ENCODE results near the gene PPAT. TPM values are rescaled to one million over a fixed set of nuclear protein-coding genes. Genes with fewer than 3 reads are reported as not detected.

PPAT gene
- total RNA-seq, 1 experiment from 2014 or later, result 35.9 TPM

GRCh38 chr4:56389558-56389957 is 45.9 kb downstream of the PPAT start:
- ChIA-PET CTCF (no interaction called here), POLR2A (ENCODE audit: unreplicated experiment) (no interaction called here)
- BruUV-seq (replicated peaks), result no TSS peak
- Histone ChIP-seq H2AFZ (ENCODE audit: low read length) (no peak overlapping the region), H3F3A (ENCODE audit: low read length, unreplicated experiment) (no peaks in the 10 kb centered on the region), H4K20me1 (ENCODE audit: low read length) (no peaks in the 10 kb centered on the region), H3K79me2 (ENCODE audit: low read length) (peaks cover 40% of the 10 kb centered on the region), H3K4me1 (ENCODE audit: insufficient read depth, low read length) (peaks cover 21% of the 10 kb centered on the region), H3K4me3 (ENCODE audit: low read length) (no peak overlapping the region; the same call in 1 of the 2 replicates), H3K27me3 (ENCODE audit: low read length) (no peaks in the 10 kb centered on the region), H3K27ac (ENCODE audit: low read length) (no peak overlapping the region), H3K9me3 (ENCODE audit: low read length) (no peaks in the 10 kb centered on the region), H3K36me3 (ENCODE audit: low read depth, low read length) (peaks cover 14% of the 10 kb centered on the region), H3K4me2 (ENCODE audit: low read length) (peak overlapping the region; percentile 93), H3K9me2 (replicated peaks; ENCODE audit: low read length) (no peaks in the 10 kb centered on the region), H3K9ac (ENCODE audit: low read length) (no peak overlapping the region)
- DNase-seq (no peak), ATAC-seq (no peak)
- TF ChIP-seq EZH2phosphoT487 (IDR thresholded peaks at IDR 0.05; ENCODE audit: borderline replicate concordance, low read length) (no peak), EZH2 (IDR thresholded peaks at IDR 0.05; ENCODE audit: low read length, unreplicated experiment) (no peak), CTCF (conservative IDR thresholded peaks at IDR 0.05; ENCODE audit: low read depth, low read length) (no peak)
- intact Hi-C loops (cut with micrococcal nuclease), result loop anchor here (10.0 kb wide), 2 partner anchors 155 to 445 kb away; partner anchors contain the start of gene CEP135

GRCh38 chr4:56388306-56388705 is 47.1 kb downstream of the PPAT start:
- Histone ChIP-seq H3K36me3 (ENCODE audit: low read depth, low read length) (peaks cover 6% of the 10 kb centered on the region; the same call in 1 of the 2 replicates), H2AFZ (ENCODE audit: low read length) (peak overlapping the region; percentile 88; the same call in 1 of the 2 replicates), H3K9ac (ENCODE audit: low read length) (peak overlapping the region; percentile 88), H3K27ac (ENCODE audit: low read length) (no peak overlapping the region), H3K4me1 (ENCODE audit: insufficient read depth, low read length) (peaks cover 21% of the 10 kb centered on the region), H3K9me2 (replicated peaks; ENCODE audit: low read length) (no peaks in the 10 kb centered on the region), H3F3A (ENCODE audit: low read length, unreplicated experiment) (no peaks in the 10 kb centered on the region), H3K27me3 (ENCODE audit: low read length) (no peaks in the 10 kb centered on the region), H4K20me1 (ENCODE audit: low read length) (no peaks in the 10 kb centered on the region), H3K9me3 (ENCODE audit: low read length) (no peaks in the 10 kb centered on the region), H3K79me2 (ENCODE audit: low read length) (peaks cover 35% of the 10 kb centered on the region), H3K4me2 (ENCODE audit: low read length) (peak overlapping the region; percentile 93), H3K4me3 (ENCODE audit: low read length) (peak overlapping the region; percentile 88)
- ChIA-PET CTCF (no interaction called here), POLR2A (ENCODE audit: unreplicated experiment) (interaction anchor here (0.6 kb wide), 1 partner anchor 81 kb away, joined by 3 read pairs; no protein-coding TSS in a partner anchor)
- DNase-seq (peak; percentile 22), ATAC-seq (no peak)
- TF ChIP-seq EZH2phosphoT487 (IDR thresholded peaks at IDR 0.05; ENCODE audit: borderline replicate concordance, low read length) (no peak), CTCF (conservative IDR thresholded peaks at IDR 0.05; ENCODE audit: low read depth, low read length) (no peak), EZH2 (IDR thresholded peaks at IDR 0.05; ENCODE audit: low read length, unreplicated experiment) (no peak)
- intact Hi-C loops (cut with micrococcal nuclease), result loop anchor here (10.0 kb wide), 2 partner anchors 156 to 444 kb away; partner anchors contain the start of gene CEP135
- BruUV-seq (replicated peaks), result no TSS peak
